ENCODE measurements around the gene ZNF324B.
"Not testable (repeated sequence)": the region's sequence is repeated elsewhere in the genome, so short reads cannot be mapped to it uniquely, and the experiment has no call there.

Gene ZNF324B

DNA sequence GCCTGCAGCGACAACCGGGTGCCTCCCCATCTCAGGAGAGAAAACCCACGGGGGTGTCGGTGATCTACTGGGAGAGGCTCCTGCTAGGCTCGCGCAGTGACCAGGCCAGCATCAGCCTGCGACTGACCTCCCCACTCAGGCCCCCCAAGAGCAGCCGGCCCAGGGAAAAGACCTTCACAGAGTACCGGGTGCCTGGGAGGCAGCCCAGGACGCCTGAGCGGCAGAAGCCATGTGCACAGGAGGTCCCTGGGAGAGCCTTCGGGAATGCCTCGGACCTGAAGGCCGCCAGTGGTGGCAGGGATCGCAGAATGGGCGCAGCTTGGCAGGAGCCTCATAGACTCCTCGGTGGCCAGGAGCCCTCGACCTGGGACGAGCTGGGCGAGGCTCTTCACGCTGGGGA, 3.9 kb downstream of the ZNF324B start:
- DNase-seq (ENCODE audit: low spot score) = no peak

DNA sequence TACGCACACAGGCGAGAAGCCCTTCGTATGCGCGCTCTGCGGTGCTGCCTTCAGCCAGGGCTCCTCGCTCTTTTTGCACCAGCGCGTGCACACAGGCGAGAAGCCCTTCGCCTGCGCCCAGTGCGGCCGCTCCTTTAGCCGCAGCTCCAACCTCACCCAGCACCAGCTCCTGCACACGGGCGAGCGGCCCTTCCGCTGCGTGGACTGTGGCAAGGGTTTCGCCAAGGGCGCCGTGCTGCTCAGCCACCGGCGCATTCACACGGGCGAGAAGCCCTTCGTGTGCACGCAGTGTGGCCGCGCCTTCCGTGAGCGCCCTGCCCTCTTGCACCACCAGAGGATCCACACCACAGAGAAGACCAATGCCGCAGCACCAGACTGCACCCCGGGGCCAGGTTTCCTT, 4.7 kb downstream of the ZNF324B start:
- no peak for DNase-seq (ENCODE audit: low spot score)

DNA sequence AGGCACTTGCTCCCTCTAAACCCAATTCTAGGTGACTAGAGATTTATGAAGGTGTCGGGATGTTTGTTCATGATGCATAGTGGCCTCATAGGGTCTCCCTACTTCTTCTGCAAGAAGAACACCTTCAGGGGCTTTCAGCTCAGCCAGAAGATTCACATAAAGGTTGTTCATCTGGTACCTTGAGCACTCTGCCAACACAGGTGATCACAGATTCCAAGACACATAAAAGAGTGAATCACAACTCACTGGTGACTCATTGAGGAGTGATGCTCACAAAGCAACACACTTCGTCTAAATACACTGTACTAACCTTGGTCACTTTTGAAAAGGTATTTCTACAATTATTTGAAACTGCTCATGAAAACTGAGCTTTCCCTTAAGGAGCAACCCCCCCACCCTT, 8.6 kb downstream of the ZNF324B start:
- DNase-seq (ENCODE audit: low spot score) = no peak

DNA sequence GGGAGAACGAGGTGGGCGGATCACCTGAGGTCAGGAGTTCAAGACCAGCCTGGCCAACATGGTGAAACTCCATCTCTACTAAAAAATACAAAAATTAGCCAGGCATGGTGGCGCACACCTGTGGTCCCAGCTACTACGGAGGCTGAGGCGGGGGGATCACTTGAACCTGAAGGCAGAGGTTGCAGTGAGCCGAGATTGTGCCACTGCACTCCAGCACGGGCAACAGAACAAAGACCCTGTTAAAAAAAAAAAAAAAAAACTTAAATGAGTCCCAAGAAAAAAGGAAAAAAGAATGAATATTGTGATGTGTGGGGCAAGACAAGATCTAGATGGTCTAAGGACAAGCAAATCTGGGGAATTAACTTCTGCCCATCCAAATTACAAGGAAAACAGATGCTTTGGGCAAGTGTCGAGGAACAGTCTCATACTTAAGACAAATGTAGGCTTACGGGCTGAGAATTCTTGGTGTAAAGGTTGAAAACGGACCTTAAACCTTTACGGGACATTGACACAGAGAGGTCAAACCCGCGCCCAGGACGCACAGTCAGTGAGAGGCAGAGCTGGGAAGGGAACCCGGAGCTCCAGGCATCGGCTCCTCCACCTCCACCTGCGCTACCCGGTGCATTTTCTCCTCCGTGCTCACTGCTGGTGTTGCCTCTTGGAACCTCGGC, 14.8 kb downstream of the ZNF324B start:
- DNase-seq (ENCODE audit: low spot score) = no peak

DNA sequence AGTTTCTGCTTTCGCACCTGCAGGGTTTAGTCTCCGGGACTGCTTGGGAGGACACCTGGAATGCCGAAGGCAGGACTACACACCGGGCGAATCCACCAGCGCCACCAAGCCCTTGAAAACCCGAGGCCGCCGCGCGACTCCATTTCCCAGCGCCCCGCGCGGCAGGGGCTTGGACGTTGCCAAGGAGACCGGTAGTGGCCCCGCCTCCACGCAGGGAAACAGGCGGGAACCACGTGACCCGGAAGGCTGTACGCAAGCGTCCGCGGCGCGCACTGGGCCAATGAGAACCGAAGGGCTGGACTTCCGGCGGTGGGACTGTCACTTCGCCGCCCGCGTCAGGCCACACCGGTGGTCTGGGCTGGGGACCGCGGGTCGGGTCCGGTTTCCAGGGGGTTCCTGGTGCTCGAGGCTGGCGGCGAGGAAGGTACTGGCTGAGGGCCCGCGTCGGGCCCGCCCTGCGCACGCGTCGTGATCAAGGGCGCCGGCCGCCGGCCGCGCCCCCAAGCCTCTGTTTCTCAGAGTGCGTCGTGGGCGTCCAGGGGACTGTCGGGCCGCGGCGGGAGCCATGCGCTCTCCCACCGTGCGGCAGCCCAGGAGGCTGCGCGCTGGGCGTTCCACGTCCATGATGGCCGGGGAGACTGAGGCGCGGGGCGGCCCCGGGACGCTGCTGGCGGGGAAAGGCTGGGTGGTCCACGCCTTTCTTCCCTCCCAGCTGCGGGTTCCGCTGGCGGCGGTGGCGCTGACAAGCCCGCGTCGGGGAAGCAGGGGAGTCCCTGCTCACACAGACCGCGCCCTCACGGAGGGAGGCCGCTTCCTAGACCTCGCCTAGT, 15.6 kb downstream of the ZNF324B start, which contains the start of gene ZNF324:
TSS of gene ZNF324 (plus strand) at position 321 of the 830 bp plus-strand sequence. CDS start 2,106 bp downstream, outside the sequence.
- DNase-seq (ENCODE audit: low spot score) = peak; percentile 92

DNA sequence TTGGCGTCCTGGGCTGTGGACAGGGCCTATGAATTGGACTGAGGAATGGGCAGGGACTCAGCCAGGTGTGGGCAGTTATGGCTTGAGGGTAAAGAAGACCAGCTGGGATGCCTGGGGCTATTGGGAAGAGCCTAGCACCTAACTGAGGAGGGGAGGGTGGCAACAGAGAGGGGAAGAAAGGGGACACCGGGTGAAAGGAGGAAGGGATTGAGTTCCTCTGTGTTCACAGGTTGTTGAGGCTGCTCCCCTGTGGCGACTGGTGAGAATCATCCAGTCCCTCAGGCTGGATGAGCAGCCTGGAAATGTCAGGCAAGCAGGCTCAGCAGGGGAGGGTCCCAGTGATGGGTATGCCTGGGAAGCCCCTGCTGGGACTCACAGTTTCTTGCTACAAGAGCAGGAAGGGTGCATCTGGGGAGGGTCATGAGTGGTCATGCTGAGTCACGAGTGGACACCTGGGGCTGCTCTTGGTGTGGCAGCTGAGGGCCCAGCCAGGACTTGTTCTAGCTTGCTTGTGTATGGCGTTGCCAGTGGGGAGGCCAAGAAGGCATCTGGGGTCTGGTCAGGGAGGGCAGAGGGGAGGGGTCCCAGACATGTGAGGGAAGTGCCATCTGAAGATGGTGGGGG, 16.9 kb downstream of the ZNF324B start:
- DNase-seq (ENCODE audit: low spot score) = no peak

DNA sequence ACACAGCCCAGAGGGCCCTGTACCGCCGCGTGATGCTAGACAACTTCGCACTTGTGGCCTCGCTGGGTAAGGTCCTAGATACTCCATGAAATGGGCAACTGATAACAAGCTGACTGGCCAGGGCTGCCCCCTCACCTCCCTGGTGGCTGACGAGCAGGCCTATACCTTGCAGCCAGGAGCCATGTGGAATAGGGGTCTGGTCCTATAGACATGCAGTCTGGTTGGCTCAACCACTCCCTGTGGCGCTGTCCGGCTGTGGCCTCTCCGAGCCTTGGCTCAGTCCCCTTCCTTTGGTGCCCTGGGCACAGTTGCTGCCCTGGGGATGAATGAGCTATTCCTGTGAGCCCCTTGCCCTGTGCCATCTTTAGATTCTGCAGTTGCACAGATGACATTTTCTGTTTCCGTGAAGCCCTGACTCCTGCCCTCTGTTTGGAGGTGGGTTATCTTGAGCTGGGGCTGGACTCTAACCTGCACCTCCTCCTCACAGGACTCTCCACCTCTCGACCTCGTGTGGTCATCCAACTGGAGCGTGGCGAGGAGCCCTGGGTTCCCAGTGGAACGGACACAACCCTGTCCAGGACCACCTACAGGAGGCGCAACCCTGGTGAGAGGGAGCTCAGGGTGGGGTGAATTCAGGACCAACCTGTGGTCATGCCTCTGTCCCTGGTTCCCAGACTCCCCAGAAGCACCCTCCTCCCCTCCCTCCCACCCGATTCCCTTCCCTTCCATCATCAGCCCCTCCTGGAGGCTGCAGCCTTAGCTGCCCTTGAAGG, 18.0 kb downstream of the ZNF324B start:
- no peak for DNase-seq (ENCODE audit: low spot score)

DNA sequence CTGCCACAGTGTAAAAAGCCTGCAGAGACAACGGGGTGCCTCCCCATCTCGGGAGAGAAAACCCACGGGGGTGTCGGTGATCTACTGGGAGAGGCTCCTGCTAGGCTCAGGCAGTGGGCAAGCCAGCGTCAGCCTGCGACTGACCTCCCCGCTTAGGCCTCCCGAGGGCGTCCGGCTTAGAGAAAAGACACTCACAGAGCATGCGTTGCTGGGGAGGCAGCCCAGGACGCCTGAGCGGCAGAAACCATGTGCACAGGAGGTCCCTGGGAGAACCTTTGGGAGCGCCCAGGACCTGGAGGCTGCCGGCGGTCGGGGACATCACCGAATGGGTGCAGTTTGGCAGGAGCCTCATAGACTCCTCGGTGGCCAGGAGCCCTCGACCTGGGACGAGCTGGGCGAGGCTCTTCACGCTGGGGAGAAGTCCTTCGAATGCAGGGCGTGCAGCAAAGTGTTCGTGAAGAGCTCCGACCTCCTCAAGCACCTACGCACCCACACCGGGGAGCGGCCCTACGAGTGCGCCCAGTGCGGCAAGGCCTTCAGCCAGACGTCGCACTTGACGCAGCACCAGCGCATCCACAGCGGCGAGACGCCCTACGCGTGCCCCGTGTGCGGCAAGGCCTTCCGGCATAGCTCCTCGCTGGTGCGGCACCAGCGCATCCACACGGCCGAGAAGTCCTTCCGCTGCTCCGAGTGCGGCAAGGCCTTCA, 19.6 kb downstream of the ZNF324B start:
- DNase-seq (ENCODE audit: low spot score) = not testable (repeated sequence)

DNA sequence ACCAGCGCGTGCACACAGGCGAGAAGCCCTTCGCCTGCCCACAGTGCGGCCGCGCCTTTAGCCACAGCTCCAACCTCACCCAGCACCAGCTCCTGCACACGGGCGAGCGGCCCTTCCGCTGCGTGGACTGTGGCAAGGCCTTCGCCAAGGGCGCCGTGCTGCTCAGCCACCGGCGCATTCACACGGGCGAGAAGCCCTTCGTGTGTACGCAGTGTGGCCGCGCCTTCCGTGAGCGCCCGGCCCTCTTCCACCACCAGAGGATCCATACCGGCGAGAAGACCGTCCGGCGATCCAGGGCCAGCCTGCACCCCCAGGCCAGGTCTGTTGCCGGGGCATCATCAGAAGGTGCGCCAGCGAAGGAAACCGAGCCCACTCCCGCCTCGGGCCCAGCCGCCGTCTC, 20.3 kb downstream of the ZNF324B start:
- no peak for DNase-seq (ENCODE audit: low spot score)

DNA sequence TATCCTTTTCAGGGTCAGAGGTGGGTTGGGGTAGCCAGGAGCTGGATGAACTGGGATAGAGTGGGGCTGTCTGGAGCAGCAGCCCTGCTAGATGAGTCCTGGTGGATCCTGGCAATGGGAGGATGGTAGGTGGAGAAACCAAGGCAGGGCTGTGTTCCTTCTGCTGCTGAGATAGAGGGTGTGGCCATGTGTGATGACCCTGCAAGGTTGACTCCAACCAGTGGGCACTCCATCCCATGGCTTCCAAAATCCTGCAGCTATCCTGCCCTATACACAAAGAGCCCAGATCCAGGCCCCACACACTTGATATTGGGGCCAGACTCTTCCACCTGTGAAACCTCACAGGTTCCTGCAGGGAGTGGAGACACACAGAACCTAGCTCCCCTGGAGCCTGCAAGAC, 22.4 kb downstream of the ZNF324B start:
- DNase-seq (ENCODE audit: low spot score) = no peak

DNA sequence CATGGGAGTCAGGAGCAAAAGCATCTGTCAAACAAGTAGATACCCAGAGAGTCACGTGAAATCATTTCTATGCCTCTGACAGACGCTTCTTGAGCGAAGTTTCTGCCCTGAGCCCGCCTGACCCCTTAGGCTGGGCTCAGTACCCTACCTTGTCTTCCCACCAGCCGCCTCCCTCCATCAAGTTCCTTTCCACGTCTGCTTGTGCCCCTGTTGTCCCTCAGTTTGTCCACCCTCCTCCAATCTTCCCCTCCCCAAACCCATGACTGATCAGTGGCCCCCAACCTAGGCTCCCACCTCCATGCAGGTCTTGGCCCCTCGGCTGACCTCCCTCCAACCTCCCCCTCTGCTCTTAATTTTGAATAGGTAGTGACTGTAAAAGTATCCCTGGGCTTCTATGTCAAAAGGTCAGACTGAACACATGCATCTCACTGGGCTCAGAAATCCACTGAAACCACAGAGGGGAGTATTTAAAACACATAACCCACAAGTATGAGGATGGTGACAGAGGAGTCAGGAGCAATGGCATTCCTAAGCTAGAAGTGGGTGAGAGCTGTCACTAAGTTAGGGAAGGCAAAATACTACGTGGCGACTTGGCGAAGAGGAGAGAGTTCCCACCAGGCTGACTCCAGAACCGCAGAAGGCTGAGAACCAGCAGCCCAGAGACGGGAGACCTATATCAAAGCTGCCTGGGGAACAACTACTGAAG, 23.0 kb downstream of the ZNF324B start:
- DNase-seq (ENCODE audit: low spot score) = no peak

DNA sequence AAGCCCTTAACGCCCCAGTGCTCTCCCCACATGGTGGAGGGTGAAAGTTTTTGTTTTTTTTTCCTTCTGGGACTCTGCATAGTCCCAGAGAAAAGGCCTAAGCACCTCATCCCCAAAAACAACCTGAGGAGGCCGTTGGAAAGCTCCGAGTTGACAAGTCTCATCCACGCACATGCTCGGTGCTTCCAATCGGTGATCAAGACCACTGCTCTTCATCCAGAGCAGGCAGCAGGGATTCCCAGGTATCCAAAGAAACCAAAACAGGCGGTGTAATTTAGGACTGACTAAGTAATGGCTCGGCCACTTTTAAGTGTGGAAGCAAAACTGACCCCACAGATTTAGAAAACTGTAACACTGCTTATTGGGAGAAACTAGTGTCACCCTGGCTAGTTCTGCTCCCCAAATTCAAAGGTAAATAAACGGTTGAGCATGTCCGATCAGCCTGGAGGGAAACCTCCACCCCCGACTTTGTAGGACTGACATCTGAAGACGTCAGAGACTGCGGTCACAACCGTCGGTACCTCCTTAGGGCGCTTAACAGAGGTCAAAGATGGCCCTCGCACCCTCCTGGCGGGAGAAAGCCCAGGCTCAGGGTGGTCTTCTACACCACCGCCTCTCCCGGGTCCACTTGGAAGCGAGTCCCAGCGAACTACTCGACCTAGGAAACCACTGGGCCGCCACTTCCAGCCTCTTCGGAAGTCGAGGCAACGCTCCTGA, 23.7 kb downstream of the ZNF324B start:
- DNase-seq (ENCODE audit: low spot score) = no peak

DNA sequence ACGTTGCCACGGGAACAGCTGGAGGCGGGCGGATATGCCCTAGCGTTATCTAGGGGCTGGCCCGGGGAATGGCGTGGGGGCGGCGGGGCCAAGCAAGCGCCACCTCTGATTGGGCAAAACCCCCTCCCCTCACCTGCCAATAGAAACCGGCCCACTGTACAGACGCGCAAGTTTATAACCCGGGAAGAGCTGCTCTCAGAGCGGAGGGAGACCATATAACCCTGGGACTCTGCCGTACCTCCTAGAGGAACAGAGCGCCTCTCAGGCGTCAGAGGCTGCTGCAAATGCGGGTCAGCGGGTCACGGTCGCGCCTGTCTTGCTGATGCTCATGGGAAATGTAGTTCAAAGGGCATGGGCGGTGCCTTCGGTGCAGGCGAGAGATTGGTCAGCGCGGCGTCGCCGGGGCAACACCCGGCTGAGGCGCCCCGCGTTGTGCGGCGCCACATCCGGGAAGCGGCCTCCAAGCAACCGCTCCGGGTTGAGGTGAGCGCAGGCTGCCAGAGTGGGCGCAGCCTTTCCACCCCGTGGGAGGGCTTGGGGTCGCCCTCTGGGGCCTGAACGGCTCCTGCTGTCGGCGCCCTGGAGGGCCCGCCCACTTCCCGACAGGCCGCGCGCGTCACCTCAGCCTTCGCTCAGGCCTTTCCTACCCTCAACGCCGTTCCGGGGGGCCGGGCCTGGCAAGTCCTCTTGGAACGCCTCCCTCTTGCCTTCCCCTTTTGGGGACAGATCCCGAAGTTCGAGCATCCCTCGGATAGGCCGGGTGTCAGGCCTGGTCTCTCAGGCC, 24.5 kb downstream of the ZNF324B start, which contains the start of gene ZNF446:
TSS of gene ZNF446 (plus strand) at position 639 of the 784 bp plus-strand sequence. CDS start 867 bp downstream, outside the sequence.
- peak; percentile 95 for DNase-seq (ENCODE audit: low spot score)

DNA sequence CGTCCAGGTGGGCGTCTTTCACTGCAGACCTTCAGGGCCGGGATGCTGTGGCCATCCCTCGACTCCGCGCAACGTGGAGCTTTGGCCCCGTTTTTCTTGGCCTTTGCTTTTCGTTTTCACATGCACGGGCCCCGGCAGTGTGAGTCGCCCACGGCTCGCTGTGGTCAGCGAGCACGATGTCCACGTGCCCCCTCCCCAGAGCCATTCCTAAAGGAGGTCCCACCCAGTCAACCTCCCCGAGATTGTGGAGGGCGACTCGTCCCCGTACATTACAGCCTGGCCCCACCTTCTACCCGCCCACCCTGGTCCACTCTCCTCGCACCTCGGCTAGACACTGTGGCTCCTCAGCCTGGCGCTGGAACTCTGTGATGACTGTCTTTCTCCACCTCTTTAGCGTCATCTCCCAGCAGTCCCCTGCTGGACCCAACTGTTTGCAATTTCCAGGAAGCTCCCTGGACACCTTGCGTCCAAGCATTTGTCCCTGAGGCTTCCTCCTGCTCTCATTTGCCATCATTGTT, 25.1 kb downstream of the ZNF324B start:
- DNase-seq (ENCODE audit: low spot score) = peak; percentile 26

DNA sequence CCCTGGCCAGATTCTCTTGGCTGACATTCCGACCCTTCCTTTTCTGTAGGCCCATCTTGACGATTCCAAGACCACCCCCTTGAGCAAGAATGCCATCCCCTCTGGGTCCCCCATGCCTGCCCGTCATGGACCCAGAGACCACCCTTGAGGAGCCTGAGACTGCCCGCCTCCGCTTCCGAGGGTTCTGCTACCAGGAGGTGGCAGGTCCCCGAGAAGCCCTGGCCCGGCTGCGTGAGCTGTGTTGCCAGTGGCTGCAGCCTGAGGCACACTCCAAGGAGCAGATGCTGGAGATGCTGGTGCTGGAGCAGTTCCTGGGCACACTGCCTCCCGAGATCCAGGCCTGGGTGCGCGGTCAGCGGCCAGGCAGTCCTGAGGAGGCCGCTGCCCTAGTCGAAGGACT, 25.7 kb downstream of the ZNF324B start:
- no peak for DNase-seq (ENCODE audit: low spot score)

DNA sequence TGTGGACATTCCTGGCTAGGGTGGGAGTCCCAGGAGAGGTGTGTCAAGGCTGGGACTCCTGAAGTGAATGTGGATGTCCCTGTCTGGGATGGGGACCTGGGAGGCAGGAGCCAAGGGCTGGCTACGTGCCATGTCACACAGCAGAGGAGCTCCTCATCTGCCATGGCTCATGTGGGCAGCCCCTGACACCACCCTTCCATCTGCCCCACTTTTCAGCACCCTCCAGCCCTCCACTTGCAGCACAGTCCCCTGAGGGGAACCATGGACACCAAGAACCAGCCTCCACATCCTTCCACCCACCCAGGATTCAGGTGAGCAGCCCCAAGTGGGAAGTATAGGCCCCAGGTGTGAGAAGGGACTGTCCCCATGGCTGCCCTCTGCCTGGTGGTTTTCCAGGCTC, 26.4 kb downstream of the ZNF324B start:
- DNase-seq (ENCODE audit: low spot score) = no peak

DNA sequence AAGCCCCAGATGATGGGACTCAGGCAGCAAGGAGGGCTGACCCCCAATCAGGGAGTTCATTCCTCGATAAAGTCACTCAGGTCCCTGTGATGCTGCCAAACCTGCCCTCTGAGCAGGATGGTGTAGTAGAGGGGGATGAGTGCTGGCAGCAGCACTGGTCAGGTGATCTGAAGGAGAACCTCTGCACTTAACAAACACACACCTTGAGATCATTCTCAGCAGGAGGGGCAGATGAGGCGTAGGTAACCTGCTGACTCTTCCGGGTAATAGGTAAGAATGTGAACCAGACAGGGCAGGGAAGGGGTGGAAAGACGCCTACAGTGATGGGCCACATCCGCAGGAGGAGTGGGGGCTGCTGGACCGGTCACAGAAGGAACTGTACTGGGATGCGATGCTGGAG, 27.9 kb downstream of the ZNF324B start:
- DNase-seq (ENCODE audit: low spot score) = no peak

DNA sequence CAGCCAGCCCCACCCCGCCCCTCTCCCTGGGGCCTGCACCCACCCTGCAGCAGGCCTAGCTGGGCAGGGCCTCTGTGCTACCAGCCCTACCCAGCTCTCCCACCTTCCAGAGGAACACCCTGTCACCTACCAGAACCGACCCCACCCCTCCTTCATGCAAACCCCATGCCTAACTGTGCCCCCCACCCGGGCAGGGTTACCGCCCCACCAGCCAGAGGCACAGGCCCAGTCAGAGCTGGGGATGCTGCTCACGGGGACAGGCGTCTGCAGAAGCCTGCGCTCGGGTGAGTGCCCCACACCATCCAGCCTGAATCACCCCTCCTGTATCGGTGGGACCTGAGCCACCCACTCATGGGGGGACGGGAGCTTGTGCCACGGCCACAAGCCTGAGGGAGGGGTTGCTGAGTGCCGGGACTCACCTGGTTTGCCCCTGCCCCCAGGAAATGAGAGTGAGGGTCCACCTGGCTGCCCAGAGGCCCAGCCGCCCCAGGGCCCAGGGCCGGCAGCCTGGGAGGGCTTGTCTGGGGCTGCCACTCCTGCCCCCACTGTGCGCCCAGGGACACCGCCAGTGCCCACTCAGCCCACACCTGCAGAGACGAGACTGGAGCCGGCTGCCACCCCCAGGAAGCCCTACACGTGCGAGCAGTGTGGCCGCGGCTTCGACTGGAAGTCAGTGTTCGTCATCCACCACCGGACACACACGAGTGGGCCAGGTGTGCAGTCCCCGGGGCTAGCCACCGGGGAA, 28.5 kb downstream of the ZNF324B start:
- no peak for DNase-seq (ENCODE audit: low spot score)

All from kidney capillary endothelial cell (primary cell).